ENCODE results near the gene OGA.

OGA gene

DNA sequence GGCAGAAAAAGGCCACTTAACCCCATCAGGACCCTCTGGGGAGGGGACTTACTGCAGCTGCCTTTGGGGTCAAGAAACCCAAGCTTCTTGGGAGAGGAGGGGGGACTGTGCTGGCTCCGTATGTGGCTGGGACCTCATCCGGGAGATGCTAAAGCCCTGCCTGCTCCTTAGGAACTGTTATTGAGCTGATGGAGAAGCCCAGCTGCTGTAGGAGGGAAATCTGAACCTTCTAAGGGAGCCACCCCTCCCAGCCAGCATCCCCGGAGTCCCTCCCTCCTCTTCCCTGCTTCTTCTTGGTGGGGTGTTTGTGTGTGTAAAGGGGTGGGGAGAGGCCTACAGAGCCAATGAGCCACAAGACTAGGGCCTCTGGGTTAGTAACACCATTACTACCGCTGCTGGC, 17.1 kb upstream of the OGA start:
- no peak for DNase-seq (ENCODE audit: low spot score)

DNA sequence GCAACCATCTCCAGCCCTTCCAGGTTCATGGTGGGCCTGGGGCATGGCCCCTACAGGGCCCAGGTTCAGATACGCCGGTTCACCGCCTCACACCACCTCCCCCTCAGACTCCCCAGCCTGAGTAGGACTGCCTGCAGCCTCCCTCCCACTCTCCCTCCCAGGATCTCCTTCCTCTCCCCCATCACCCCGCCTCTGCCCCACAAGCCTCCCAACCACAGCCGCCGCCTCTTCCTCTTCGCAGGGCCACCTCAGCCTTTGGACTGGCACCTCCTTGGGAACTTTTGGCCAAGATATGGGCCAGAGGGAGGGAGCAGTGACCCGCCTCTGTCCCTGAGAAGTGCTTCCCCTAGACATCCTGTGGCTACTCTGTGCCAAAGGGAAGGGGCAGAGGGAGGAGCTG, 16.1 kb upstream of the OGA start:
- DNase-seq (ENCODE audit: low spot score): no peak

DNA sequence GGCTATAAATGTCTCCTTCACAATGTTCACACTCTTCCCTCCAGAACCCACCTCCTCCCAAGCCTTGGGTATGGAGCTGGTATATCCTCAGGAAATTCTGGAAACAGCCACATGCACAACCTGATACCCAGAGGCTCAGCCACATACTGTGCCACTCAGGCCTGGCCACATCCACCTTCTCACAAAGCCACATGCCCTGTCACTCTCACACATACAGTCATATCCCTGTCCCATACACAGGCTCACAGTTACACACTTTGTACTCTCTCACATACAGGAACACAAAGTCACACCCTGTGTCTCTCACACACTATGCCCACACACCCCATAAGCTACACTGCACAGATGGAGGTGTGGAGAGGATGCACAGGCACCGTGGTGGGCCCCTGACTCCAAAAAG, 15.2 kb upstream of the OGA start:
- no peak for DNase-seq (ENCODE audit: low spot score)

DNA sequence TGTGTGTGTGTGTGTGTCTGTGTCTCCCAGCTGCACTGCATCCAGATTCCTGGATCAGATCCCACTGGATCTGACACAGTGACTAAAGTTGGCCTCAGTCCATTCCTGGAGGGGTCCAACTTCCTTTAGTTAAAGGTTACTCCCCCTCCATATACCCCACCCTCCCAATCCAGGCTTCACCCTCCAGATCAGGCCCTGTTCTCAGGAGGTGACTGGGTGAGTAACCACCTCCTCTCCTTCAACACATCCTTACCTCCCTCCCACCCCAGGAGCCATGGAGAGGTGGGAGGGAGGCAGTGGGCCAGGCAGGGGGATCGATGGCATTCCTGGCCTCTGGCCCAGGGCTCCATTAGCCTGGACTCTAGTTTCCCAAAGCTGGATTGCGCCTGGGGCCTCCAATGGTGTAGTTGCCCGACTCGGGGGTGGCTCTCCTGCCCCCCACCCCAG, 14.1 kb upstream of the OGA start:
- no peak for DNase-seq (ENCODE audit: low spot score)

DNA sequence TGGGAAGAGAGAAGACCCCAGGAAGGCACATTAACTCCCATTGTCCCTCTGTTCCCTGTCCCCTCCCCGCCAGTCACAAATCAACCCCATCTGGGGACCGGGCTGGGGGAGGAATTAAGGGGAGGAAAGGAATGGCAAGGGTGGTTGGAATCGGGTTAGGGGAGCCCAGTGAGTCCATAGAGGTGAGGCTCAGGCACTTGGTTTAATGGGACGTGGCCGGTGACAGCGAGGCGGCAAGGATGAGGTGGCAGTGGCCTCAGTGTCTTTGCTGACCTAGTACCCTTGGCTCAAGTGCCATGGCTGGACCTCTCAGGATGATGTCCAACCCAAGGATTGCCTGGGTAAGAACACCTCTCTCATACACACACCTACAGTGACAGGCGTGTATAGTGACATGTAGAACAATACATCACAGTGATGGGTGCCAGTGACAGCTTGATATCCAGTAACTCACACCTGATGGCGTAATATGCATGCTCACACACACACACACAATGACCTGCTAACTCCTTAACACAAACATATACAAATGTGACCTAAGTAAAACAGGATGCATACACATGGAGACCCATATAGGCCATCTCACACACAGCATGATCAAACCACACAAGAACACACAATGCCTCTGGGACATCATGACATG, 13.0 kb upstream of the OGA start:
- DNase-seq (ENCODE audit: low spot score): no peak

DNA sequence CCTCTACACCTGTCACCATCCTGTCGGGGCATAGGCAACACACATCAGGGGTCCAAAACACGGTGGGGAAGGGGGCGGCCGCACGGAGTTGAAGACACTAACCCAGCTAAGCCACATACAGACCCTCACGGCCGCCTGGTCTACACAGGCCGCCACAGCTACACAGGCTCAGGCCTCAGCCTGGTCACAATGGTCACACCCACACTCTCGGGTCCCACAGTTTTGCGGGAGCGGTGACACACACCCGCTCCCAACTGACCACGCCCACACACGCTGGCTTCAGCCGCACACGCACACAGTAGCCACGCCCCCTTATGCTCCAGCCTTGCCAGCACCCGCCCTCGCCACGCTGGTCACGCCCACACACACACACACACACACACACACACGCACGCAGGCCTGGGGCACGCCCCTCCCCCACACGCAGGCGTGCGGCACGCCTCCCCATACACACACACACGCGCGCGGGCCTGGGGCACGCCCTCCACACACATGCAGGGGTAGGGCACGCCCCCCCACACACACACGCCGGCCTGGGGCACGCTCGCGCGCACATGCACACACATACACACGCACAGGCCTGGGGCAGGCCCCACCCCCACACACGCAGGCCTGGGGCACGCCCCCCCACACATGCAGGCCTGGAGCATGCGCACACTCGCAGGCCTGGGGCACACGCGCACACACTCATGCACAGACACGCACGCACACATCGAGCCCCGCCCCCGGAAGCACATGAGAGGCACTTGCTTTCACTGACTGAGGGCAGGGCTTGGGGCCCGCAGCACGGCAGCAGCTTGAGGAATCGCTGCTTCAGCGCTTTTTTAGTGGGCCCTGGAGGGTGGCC, 12.3 kb upstream of the OGA start:
- DNase-seq (ENCODE audit: low spot score): peak; percentile 49

DNA sequence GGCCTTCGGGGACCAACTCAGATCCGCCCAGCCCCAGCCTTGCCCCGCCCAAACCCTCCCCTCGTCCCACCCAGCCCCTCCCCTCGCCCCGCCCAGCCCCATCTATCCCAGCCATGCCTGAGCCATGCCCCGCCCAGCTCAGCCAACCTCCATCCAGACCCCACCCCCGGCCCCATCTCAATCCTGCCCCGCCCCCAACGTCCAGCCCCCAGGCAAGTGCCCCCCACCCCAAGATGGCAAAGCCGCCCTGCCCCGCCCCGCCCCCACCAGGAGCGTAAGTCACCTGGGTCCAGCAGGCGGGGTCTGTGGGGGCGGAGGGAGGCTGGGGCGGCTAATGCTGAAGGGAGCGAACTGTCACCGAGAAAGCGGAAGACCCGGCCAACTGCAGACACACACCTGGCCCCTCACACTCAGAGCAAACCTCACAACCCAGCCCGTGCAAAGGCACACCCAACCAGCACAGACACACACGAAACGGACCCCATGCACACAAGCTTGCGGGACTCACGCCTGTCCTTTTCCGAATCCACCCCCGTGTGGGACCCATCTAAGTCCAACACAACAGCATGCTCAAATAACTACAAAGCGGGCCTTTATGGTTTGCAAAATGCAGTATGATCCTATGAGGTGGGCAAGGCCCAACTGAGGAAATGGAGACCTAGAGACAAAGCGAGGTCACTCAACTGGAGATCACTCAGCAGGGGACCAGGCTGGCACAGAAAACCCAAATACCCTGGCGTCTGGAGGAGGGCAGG, 11.5 kb upstream of the OGA start:
- DNase-seq (ENCODE audit: low spot score): no peak

DNA sequence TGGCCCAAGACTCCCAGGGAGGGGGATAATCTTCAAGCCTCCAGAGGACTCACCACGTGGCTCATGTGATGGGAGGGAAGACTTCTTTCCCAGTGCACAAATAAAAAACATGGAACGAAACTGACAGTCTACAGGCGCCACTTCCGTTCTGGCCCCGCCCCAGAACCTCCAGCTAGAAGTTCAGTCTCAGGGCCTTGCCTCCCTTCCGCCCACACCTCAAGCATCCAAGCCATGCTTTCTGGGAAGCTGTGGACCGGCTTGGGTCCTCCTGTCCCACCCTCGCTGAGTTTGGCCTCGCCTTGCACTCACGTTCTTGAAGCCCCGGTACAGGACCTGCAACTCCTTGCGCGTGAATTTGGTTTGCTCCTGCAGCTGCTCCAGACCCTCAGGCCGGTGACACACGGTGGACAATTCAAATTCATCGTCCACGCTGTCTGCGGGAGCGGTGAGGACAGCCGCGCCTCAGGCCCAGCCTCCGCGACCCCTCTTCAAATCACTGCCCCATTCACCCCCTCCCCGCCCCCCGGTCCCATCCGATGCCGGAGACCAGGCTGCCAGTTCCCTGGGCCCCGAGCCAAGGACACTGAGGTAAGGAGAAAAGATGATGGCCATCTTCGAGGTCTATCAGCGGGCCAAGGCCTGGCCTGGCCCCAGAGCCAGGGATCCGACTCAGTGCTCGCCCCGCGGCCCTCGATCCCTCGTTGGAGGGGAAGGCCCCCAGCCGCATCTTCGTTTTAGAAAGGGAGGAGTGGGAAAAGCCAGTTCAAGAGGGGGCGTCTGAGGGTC, 10.7 kb upstream of the OGA start:
- DNase-seq (ENCODE audit: low spot score): no peak

DNA sequence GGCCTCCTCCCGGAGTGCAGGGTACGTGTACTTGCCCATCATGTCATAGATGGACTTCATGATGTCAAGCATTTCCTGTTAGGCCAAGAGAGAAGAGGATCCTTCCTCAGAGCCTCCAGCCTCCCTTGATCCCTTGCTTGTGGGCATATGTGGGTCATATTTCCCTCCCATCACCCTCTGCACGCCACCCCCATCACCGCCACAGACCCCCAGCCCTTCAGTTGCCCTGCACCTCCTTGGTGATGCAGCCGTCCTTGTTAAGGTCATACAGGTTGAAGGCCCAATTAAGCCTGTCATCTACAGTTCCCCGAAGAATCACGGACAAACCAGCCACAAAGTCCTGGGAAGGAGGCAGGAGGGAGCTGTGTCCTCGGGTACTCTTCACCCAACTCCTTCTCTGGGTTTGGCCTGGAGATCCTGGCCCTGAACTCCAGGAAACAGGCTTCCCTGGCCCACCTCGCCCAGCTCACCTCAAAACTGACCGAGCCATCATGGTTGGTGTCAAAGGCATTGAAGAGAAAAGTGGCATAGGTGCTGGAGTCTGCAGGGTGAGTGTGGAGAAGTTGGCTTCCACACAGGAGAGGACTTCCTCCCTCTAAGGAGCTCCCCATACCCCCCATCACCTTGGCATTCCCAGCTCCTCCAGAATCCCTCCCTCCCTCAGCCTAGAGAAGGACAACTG, 9.8 kb upstream of the OGA start:
- no peak for DNase-seq (ENCODE audit: low spot score)

DNA sequence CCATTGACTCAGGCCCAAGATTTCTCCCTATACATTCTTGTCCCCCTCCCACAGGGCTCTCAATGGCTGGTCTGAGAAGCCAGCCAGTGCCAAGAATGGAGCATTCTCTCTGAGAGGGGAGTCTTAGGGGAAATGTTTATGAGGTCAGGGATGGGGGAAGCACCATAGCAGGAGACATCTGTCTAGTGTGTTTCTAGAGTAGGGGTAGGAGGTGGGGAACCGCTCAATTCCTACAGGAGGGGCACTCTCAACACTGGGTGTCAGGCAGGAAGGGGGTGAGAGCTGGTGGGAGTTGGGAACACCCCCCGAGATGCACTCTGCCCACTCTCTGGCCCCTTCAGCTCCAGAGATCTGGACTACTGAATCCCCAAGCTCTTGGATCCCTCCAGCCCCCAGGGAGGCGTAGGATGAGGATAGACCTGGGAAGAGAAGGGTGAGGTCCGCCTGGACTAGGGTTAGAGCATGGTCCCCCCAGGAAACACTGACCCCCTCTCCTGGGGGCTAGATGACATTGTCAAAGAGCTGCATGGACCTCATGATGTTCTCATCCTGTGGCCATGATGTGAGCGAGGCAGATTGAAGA, 8.7 kb upstream of the OGA start:
- no peak for DNase-seq (ENCODE audit: low spot score)

DNA sequence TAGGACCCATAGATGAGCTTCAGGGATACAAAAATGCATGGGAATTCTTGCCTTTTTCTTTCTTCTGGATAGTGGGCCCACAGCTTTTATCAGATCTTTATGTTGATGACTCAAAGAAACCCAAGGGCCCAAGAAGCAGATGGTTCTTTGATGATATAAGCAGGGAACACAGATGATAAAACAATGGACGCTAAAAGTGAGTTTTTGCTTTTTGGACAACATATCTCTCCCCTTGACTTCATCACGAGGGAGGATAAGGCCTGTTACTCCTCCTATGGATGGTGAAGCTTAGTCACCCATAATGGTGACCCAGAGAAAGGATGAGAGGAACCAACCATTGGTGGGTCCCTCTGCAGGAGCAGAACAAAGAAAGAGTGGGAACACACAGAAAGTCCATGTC, 6.5 kb upstream of the OGA start:
- DNase-seq (ENCODE audit: low spot score): no peak

DNA sequence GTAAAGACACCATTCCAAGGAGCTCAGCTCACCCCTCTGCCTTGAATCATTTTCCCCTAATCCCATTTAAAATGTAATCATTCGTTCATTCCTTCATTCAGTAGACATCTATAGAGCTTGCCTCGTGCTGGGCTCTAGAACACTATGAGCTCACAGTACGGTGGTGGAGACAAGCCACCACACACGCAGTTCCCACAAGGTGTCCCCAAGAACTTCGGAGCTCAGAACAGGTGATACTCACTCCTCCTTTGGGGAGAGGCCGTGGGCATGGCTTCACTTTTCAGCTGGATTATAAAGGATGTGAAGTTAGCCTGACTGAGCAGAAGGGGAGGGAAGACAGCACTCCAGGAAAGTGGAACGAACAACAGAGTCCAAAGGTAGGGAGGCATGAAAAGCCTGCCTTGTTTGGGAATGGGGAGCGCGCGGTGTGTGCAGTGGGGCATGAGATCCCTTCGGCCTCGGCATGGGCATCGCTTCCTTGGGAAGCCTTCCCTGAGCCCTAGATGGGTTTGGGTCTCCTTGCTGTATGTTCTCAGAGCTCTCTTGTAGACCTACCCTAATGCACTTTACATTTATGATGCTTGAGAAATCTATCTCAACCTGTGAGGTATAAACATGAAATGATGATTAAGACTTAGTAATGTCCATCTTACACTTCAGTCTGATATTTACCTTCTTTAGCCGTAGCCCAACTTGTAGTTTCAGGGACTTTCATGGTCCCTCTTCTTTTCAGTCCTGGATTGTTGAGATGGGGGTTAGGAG, 809 bp upstream of the OGA start:
- DNase-seq (ENCODE audit: low spot score): no peak

DNA sequence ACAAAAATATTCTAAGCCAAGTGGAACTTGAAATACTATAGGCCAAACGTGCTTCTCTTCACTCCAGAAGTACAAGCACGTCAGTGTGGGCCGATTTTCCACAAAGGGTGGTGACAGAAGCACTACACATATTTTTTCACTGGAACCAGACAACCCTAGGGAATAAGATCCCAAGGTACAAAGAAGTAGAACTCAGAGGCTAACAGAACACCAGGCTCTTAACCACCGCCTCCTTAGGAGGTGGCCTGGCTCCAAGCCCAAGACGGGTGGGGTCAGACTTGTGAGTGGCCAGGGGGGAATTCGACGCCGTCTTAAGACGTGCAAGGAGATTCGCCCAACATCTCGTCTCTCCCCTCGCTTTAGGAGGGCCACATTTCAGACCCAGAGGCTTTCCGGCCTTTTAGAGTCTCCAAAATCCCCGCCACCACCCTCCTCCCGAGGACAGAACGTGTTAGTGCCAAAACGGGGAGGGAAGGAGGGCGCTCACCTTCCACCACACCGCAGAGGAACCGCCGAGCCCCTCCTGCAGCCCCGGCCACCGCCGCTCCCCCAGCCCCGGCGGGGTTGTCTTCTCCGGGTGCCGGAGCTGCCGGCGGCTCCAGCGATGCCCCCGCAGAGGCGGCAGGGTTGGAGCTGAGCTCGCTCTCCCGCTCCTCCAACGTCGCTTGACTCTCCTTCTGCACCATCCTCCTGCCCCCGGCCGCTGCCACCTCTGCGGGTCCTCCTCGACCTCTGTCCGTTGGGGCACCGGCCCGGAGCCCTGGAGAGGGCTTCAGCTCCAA, 716 bp downstream of the OGA start:
- no peak for DNase-seq (ENCODE audit: low spot score)

DNA sequence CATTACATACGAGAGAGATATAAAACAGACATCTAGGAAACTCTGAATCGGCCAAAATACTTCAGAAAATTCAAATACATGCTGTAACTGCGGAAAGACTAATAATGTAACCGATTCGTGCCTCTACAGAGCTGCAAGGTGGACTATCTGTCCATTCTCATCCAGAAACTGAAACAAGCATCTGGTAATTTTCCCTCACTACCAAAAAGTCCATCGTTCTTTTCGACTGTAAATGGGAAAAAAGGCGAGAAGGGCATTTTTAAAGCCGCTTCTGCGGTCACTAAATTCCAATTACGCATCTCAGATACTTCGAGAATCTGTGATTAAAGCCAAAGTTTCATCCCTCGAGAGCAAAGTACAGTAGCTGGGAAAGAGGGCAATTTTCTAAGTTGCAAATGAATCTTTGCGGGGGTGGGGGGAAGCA, 1.3 kb downstream of the OGA start:
- DNase-seq (ENCODE audit: low spot score): no peak

DNA sequence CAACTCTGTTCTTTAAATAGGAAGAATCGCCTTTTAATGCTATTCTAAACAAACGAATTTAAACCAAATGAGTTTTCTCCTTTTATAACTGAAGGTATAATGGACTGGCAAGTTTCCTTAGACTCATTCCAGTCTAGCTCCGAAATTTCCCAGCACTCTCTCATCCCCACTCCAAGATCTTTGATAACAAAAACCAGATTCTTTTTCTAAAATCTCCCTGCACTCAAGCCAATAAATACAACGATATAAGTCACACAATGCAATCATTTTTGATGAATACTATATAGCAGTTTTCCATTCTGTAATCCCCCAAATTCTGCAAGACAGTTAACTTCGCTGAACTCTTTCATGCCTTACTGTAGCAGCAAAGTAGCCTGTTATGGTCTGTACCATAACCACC, 1.9 kb downstream of the OGA start:
- DNase-seq (ENCODE audit: low spot score): no peak

DNA sequence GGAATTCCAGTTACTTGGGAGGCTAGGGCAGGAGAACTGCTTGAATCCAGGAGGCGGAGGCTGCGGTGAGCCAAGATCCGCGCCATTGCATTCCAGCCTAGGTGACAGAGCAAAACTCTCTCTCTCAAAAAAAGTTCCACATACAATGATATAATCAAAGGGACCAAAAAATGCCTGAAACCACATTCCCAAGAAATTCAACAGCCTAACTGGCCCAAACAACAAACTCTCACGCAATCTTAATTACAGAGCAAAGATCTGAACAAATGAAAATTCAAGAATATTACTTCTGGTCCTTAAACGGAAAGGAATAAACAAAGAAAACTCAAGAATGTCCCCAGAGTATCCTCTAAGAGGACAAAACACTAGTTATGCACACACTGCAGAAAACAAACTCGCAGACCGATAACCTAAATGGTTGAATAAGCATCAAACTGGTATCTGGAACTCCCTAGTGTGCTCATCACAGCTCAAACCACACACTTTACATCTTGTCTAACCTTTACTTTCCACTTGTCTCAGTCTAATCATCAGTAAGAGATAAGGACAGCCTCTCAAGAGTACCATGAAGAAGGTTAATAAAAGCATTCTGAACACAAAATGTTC, 3.7 kb downstream of the OGA start:
- DNase-seq (ENCODE audit: low spot score): no peak

DNA sequence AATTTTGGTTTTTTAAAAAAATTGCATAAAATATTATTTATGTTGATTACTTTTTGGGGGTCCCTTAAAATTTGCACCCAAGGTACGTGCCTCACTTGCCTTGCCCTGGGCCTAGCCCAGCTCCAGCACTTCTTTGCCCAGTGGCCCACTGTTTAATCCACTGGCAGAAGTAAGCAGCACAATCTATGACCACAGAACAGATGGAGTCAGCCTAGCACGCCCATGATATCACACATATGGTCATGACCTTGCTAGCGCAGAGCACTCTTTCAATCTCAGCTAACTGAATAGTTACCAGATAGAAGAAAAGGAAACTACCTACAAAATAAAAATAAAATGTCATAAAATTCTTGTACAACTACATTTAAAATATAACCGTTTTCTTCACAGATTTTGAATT, 5.6 kb downstream of the OGA start:
- DNase-seq (ENCODE audit: low spot score): no peak

DNA sequence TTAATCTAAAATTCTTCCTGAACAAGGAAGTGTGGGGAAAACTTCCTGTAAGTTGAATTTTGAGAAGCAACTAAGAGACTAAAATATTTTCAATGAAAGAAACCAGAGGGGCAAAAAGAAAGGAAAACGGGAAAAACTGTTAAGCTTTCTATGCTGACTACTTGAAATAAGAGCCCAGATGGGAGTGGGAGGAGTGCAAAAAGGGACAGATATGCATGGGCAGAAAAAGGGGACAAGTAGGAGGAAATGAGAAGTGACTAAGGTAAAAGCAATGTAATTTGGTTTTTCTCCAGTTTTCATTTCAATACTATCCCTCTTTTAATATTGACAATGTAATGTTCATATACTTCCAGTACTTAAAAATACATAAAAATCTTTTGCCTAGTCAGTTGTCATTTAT, 11.1 kb downstream of the OGA start:
- DNase-seq (ENCODE audit: low spot score): no peak

DNA sequence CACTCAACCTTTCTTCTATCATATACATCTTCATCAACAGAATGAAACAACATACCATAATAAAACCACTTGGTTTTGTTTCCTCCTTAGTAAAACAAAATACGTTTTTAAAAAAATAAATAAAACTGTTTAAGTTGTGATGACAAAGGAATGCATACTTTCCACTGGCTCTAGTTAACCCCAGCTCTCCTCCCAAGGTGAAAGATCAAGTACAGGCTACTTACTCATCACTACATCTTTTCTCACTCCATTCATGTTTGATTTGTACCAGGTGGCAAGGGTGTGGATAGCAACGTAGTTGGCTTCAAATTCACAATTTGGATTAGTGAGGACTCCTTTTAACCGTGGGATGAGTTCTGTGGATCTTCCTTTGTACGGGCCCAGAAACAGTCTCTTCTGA, 14.7 kb downstream of the OGA start:
- DNase-seq (ENCODE audit: low spot score): no peak

Data from HuH-7 (cell line).